ENCODE measurements around the gene NT5DC2.

Gene NT5DC2

DNA sequence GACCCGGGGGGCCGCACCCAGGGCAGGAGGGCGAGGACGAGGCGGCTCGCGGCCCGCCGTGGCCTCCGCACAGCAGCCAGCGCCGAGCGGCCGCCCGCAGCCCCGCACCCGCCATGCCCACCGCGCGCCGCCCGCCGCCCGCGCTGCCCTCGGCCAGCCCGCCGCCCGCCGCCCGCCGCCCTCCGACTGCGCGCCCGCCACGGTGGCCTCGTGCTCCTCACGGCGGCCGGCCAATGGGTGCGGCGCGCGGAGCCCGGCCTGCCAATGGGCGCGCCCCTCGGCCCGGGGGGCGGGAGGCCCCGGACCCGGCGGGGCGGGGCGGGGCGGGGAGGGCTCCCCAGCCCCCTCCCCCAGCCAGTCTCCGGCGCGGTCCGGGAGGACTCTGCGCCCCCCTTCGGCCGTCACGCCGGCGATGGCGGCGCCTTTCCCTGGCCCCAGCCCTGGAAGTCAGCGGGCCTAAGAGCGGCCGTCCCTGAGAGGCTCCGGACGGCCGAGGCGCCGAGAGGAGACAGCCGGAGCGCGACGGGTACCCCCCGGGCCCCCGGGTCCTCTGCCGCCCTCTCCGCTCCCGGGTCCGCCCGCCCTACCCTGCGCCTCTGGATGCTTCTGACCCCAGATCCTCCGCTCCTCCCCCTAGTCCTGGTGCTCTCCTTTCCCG lies at the start of gene NT5DC2:
Gene NT5DC2, minus strand, starts transcription at position 235 of the 658 bp plus-strand sequence. Its CDS starts 120 bp downstream, at position 115.
- DNase-seq (ENCODE audit: low read depth in 2 of 3, low spot score in 2 of 3): peak in 2 of 3 experiments; percentile 40 to 58

DNA sequence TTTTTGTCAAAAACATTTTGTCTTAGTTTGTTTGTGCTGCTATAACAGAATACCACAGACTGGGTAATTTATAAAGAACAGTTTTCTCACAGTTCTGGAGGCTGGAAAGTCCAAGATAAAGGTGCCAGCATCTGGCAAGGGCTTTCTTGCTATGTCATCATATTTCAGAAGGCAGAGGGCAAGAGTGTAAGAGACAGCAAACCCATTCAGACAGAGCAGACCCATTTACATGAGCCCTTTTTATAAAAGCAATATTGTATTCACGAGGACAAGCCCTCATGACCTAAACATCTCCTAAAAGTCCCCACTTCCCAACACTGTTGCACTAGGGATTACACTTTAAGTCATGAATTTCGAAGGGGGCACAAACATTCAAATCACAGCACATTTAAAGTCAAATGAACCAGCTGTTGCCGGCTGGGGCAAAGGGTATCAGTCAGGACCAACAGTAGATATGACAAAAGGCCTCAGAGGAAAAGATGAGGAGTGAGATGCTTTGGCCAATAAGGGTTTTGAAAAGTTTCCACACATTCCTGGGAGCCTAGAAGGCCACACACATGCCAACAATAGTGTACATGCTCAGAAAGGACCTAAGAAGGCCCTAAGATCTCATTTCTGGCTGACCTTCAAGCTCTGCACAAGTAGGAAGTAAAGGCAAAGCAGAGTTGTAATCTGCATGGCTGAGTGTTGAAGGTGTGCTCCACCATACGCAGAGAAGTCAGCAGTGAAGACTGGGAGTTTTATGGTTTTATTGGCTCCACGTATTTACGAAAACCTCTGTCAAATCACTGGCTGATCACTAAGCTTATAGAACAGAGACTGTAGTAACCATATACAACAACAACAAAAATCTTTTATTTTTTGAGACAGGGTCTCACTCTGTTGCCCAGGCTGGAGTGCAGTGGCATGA lies 40.7 kb upstream of the NT5DC2 start:
- DNase-seq (ENCODE audit: low read depth in 2 of 3, low spot score in 2 of 3): no peak

DNA sequence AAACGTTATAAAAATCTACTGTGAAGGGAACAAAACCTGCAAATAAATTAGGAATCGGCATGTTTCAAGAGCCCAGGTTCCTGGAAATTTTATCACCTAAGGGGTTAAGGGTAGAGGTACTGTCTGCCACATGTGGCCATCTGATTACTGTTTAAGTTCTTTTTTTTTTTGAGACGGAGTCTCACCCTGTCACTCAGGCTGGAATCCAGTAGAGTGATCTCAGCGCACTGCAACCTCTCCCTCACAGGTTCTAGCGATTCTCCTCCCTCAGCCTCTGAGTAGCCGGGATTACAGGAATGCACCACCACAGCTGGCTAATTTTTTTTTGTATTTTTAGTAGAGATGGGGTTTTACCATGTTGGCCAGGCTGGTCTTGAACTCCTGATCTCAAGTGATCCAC lies 38.6 kb upstream of the NT5DC2 start:
- DNase-seq (ENCODE audit: low read depth in 2 of 3, low spot score in 2 of 3): no peak

DNA sequence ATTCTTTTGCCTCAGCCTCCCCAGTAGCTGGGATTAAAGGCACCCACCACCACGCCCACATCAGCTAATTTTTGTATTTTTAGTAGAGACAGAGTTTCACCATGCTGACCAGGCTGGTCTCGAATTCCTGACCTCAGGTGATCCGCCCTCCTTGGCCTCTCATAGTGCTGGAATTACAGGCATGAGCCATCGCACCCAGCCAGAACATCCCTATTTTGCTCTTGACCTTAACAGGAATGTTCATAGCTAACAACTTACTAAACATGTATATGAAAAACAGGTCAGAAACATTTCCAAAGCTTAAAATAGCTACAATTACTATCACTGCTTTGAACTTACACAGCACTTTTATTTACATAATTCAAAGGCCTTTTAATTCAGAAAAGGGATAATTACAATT lies 36.4 kb upstream of the NT5DC2 start:
- no peak for DNase-seq (ENCODE audit: low read depth in 2 of 3, low spot score in 2 of 3)

DNA sequence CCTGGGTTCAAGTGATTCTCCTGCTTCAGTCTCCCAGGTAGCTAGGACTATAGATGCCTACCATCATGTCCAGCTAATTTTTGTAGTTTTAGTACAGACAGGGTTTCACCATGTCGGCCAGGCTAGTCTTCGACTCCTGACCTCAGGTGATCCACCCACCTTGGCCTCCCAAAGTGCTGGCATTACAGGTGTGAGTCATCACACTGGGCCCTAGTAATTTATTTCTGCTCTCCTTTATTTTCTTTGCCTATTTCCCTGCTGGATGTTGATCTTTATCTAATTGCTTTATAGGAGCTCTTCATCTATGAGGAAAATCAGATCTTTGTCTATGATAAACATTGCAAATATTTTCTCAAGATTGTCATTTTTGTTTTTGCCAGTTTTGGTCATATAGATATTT lies 34.4 kb upstream of the NT5DC2 start:
- no peak for DNase-seq (ENCODE audit: low read depth in 2 of 3, low spot score in 2 of 3)

DNA sequence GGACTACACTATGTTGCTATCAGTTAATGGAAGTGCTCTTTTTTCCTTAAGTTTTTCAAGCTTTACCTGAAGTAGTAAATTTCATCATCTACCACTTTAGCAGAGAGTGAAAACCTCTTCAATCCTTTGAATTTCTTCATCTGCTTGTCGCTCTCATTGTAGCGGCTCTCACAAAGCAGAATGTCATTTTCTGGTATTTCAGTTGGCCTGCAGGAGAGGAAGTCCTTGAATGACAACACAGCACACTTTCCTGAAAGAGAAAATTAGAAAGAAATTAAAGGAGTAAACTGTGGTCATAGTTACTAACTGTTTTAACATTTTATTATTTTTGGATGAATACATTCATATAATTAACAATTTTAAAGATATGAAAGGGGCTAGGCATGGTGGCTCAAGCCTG lies 30.3 kb upstream of the NT5DC2 start:
- DNase-seq (ENCODE audit: low read depth in 2 of 3, low spot score in 2 of 3): no peak

DNA sequence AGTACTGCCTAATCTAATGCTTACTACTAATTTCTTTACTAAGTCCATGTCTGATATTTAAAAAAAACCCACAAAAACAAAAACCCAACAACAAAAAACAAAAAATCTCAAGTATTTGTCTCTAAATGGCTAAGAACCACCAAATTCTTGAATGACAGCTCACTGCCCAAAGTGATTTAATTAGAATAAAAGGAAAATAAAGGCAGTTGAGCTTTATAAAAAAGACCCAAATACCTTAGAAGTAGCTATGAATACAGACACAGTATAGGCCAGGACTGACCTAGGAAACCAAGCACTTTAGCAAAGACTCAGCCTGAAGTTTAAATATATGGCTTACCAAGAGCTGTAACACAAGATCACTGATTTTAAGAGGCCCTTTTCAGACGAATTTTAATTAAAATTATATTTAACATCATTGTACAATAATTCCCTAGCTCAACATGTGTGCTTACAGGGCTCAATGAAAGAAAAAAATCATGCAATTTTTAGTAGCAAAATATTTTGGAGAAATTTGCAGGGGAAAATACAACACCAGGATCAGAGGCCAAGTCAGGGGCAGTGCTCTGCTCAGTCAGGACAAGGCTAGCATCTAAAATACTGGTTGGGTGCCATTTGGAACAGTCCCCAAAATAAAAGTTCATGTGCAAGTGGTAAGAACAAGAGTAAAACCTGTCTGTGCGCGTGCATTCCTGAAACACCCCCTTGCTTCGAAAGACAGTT lies 27.5 kb upstream of the NT5DC2 start:
- DNase-seq (ENCODE audit: low read depth in 2 of 3, low spot score in 2 of 3): no peak

DNA sequence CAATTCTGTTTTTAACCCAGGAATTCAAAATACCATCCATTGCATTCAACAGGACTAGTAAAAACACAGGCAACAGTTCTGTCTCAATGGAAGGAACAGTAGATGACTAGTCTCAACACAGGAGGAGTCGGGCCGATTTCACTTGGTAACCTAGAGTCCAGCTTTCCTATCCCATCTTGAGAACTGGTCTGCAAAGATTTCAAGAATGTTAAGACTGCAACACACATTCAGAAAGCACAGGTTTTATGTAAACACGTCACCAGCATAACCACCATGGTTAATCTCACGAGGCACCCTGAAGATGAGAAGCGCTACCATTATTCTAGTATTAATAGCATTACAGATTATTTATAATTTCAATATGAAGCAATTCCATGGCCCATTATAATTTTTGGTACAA lies 24.8 kb upstream of the NT5DC2 start:
- no peak for DNase-seq (ENCODE audit: low read depth in 2 of 3, low spot score in 2 of 3)

DNA sequence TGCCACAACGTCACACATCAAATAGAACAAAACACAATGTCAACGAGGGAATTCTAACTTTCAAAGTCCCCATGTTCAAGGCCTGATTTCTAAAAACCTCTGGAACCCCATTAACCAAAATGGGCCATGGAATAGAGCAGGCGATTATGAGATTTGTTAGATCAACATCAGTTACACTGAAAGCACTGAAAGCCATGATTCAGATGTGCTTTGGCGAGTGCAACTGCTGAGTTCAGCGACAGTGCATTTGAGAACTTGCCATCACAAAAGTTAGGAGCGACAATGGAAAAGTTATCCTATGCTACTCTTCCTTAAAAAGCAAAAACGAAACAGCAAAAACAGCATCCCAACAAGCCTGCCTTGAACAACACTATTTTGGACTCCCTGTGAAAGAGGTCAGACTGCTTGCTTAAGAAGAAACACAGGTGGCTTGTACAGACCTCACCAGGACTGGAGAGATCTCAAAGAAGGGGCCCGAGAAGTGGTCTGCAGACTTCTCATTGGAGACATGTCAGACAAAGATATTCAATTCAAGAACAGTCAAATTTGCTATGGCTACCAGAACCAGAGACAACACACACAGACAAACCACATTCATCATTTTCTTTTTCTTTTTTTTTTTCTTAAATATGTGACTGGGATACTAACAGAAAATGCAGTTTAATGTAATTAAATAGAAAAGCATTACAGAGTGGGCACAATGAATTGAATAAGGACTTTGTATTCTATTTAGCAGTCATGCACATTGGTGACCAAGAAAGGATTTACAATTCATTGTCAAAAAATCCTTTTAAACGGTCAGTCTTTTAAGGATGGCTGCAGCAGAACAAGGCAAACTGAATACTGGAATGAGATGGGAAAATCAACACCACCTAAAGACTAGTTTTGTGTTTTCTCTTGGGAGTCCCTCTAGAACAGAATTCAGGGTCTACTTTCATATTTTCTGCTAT lies 23.6 kb upstream of the NT5DC2 start:
- no peak for DNase-seq (ENCODE audit: low read depth in 2 of 3, low spot score in 2 of 3)

DNA sequence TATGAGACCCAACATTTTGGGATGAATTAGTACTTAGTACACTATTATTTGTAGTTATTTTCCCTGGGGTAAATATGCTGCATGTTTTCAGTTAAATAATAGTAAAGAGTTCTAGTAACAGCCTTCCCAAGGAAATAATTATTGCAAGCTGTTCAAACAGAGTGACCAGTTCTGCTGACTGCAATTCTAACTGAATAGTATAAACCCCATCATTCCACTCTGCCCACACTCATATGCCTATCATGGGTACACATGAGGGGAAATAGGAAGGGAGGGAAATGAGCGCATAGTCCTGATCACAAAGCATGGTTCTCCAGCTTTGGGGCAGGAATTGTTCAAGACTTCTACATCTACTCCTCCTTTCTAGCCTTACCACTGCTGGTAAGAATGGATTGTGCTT lies 21.4 kb upstream of the NT5DC2 start:
- DNase-seq (ENCODE audit: low read depth in 2 of 3, low spot score in 2 of 3): no peak

DNA sequence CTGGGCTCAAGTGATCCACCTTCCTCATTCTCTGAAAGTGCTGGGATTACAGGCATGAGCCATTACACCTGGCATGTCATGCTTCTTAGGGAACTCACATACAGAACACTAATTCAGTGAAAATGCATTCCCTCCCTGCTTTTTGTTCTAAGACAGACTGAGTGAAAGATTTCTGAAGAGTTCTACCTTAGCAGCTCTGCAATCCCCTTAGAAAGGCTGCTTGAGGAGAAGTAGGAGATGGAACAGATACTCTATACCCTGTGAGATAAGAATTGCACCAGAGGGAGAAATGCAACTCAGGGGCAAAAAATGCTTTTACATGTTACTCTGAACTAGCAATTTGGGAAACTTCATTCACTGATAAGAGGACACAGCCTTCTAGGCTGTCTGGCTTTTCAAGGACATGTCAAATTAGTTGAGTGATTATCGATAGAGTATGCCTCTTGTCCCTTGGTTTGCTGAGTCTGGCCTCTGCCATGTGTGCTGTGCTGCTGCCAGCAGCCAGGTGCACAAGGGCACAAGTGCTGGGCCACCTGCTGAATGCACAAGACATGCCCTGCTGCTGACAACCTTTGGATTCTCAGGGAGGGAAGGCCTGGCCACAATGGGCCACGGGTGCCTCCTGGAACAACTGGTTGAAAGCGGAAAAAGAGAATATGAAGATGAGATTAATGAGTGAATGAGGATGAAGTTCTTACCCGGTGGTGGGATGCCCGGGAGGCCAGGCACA lies 20.5 kb upstream of the NT5DC2 start:
- no peak for DNase-seq (ENCODE audit: low read depth in 2 of 3, low spot score in 2 of 3)

DNA sequence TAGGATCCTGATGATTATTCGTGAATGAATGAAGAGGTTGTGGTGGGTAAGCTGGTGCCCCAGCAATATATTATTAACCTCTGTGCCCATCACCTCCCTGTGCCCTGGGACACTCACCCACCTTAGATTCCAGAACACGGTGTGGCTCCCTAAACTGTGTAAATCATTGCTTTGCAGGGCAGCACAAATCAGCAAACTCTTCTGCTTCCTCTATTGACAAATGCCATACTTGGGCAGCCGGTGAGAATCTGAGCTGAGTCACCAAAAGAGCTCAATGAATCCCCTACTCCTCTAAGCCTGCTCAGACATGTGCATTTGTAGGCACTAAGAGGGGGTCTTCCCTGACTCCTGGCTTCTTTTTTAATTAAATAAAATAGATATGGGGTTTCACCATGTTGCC lies 18.4 kb upstream of the NT5DC2 start:
- no peak for DNase-seq (ENCODE audit: low read depth in 2 of 3, low spot score in 2 of 3)

DNA sequence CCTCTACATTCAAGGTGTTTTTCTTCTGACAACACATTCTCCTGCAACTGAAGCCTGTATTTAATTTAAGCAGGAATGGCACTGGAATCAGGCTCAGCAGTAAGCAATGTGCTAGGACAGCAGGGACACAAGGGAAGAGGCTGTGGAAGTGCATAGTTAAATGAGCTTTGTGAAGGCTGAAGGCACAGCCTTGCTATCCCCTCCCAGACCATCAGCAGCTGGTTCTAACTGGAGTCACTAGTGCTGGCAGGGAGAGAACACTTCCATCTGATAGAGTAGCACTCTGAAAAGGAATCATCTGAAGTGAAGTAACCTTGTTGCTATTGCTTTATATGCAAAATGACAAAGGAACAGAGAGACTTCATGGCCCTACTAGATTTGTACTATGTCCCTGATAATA lies 17.5 kb upstream of the NT5DC2 start:
- DNase-seq (ENCODE audit: low read depth in 2 of 3, low spot score in 2 of 3): no peak

DNA sequence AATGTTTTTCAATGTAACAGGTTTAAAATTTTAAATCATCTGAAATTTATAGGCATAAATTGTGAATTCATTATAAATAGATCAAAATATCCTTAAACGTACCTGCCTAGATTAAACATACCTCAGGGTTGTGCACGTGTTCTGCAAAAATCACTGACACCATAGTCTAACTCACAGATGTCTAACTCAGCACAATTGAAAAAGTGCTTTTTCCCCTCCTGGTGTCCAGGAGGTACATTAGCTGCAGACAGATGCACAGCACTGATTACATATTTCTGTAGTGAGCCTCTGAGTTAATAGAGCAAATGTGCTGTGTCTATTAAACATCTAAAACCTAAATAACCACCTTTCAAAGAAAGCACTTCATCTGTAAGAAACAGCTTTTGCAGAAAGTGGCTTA lies 13.5 kb upstream of the NT5DC2 start:
- no peak for DNase-seq (ENCODE audit: low read depth in 2 of 3, low spot score in 2 of 3)

DNA sequence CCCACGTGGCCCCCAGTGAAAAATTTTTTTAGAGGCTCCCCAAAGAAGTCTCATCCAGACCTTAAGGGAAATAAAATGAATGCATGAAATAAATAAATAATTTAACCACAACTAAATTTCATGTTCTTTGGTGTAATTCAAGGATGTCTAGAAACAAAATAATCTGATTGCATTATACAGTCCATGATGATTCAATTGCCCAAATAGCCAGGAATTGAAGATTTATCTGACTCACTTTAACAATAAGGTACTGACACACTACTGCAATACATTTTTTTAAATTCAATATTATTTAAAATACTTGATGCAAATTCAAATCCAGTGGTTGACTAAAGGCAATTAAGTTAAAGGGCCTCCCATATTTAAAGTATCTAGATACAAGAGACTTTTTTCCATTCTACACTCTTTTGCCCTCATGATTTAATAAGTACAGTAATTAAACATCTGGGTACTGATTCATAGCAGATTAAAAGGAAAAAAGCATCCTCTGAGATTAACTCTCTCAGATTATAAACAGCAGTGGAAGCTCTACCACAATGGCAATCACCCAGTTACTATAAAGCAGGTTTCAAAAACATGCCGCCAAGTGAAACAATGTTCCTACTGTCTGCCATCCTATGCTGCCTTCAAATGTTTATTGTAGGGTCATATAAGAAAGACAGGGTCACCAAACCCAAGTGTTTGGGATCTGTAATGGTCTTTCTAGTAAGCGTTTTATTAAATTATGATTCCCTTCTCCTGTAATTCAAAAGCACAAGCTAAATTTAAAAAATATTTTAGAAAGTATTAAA lies 12.6 kb upstream of the NT5DC2 start:
- DNase-seq (ENCODE audit: low read depth in 2 of 3, low spot score in 2 of 3): no peak

DNA sequence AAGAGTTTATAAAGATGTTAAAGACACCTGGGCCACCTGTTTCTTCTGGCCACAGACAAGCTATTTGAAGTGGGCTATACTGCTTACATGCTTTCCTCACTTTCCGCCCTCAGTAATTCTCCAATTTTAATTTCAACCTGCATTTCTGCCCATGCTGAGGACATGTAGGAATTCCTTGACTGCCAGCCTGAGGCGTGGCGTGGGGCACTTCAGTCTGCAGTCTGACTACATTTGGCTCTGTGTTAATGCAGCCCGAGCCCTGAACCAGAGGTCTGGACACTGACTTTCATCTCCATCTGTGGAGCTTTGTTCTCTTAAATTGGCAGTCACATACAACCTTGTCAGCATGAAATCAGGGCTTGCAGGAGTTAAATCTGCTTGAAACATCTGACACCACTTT lies 11.3 kb upstream of the NT5DC2 start:
- DNase-seq (ENCODE audit: low read depth in 2 of 3, low spot score in 2 of 3): no peak

DNA sequence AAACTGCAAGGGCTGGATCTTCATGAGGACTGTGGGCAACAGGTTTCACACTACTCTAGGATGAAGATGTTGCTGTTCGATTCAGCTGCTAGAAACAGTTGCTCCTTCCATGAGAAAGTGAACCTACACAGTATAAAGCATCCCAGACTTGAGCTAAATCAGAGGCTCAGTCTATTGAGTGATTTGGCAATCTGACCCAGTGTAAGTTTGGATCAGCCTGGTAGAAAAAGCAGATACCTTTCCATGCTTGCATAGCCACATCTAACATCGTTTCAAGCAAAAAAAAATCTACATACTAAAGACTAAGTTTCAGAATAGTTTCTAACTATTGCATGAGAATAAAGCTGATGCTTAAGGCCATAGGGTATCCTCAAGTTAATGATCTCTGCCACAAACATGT lies 7.4 kb upstream of the NT5DC2 start:
- no peak for DNase-seq (ENCODE audit: low read depth in 2 of 3, low spot score in 2 of 3)

DNA sequence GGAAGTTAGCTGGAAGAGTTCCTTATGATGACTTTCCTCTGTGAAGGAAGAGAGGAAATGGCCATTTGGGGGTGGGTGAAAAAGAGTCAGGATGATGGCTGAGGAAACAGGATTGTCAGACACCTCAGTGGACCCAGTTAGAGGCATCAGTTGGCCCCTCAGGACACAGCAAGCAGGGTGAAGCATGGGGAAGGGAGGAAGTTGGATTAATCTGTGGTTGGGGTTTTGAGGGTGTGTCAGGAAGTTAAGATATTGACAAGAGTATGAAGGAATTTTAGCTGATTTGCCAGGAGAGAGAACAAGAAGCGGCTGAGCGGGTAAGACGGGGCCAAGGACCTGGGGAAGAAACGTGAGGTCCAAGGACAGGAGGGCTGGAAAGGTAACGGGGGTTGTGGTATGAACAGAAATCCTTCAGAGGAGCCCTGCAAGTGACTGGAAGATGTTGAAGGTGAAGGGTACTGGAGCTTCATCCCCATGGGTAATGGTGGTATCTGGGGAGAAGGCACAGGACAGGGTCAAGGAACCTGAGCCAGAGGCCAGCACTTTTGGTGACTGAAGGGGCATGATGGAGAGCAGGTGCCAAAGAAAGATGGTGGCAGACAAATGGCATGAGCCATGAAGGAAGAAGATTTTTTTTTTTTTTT lies 5.5 kb upstream of the NT5DC2 start:
- DNase-seq (ENCODE audit: low read depth in 2 of 3, low spot score in 2 of 3): no peak

Measured in activated CD8-positive, alpha-beta memory T cell treated with anti-CD3 and anti-CD28 coated beads for 48 hours (primary cell).